ENCODE measurements around the gene PPM1H.

DNA sequence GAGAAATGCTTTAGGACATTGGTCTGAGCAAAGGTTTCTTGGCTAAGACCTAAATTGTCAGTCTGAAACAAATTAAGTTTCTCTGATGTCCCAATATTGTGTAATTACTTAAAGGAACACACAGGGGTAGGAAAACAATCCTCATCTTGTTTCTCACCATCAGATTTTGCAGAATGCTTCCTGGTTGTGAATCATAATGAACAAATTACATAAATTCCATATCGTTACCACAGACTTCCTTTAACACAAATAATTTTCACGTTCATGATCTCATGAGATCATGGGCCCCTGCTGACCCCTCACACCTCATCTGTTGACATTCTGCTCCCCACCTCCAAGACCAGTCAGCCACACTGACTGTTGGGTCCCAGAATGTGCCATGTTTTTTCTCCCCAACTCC is 274.2 kb downstream of the PPM1H start:
- TF ChIP-seq, protein P1, sequence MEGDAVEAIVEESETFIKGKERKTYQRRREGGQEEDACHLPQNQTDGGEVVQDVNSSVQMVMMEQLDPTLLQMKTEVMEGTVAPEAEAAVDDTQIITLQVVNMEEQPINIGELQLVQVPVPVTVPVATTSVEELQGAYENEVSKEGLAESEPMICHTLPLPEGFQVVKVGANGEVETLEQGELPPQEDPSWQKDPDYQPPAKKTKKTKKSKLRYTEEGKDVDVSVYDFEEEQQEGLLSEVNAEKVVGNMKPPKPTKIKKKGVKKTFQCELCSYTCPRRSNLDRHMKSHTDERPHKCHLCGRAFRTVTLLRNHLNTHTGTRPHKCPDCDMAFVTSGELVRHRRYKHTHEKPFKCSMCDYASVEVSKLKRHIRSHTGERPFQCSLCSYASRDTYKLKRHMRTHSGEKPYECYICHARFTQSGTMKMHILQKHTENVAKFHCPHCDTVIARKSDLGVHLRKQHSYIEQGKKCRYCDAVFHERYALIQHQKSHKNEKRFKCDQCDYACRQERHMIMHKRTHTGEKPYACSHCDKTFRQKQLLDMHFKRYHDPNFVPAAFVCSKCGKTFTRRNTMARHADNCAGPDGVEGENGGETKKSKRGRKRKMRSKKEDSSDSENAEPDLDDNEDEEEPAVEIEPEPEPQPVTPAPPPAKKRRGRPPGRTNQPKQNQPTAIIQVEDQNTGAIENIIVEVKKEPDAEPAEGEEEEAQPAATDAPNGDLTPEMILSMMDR (conservative IDR thresholded peaks at IDR 0.05; ENCODE audit: low read depth, low read length): no peak
- no peak for TF ChIP-seq EZH2 (IDR thresholded peaks at IDR 0.05; ENCODE audit: borderline replicate concordance, low read depth, low read length, poor library complexity, severe bottlenecking)

Measured in A673 (cell line).